ENCODE data around the gene KIAA1217.
A peak's percentile ranks its signal among the peaks of the same experiment; 100 is the strongest.
"Not testable (repeated sequence)": the region's sequence is repeated elsewhere in the genome, so short reads cannot be mapped to it uniquely, and the experiment has no call there.

Gene KIAA1217

GRCh38 chr10:24408365-24408764, 199.4 kb downstream of the KIAA1217 start:
- no peak for DNase-seq

- DNase-seq = no peak
Observed at GRCh38 chr10:24414597-24414996, 205.7 kb downstream of the KIAA1217 start.

- peak; percentile 38 for DNase-seq
Observed at GRCh38 chr10:24415455-24416125, 206.7 kb downstream of the KIAA1217 start.

- no peak for DNase-seq
Observed at GRCh38 chr10:24416248-24416647, 207.3 kb downstream of the KIAA1217 start.

- no peak for DNase-seq
Observed at GRCh38 chr10:24417053-24417452, 208.1 kb downstream of the KIAA1217 start.

GRCh38 chr10:24418532-24418931, 209.6 kb downstream of the KIAA1217 start:
- DNase-seq = no peak

- no peak for DNase-seq
Observed at GRCh38 chr10:24419066-24419465, 210.1 kb downstream of the KIAA1217 start.

- no peak for DNase-seq
Observed at GRCh38 chr10:24425151-24425550, 216.2 kb downstream of the KIAA1217 start.

- peak; percentile 36 for DNase-seq
Observed at GRCh38 chr10:24427678-24428409, 218.9 kb downstream of the KIAA1217 start.

GRCh38 chr10:24428410-24428782, 219.5 kb downstream of the KIAA1217 start:
- peak; percentile 77 for DNase-seq

GRCh38 chr10:24430591-24430990, 221.7 kb downstream of the KIAA1217 start:
- no peak for DNase-seq

GRCh38 chr10:24432478-24433416, 223.8 kb downstream of the KIAA1217 start:
- no peak for DNase-seq

- no peak for DNase-seq
Observed at GRCh38 chr10:24433705-24434104, 224.8 kb downstream of the KIAA1217 start.

- no peak for DNase-seq
Observed at GRCh38 chr10:24434961-24435360, 226.0 kb downstream of the KIAA1217 start.

GRCh38 chr10:24435374-24435773, 226.4 kb downstream of the KIAA1217 start:
- peak; percentile 80 for DNase-seq

- DNase-seq = no peak
Observed at GRCh38 chr10:24437302-24437701, 228.4 kb downstream of the KIAA1217 start.

- DNase-seq = peak; percentile 59
Observed at GRCh38 chr10:24438800-24439199, 229.9 kb downstream of the KIAA1217 start.

- peak; percentile 72 for DNase-seq
Observed at GRCh38 chr10:24439935-24440334, 231.0 kb downstream of the KIAA1217 start.

GRCh38 chr10:24440817-24441797, 232.2 kb downstream of the KIAA1217 start:
- DNase-seq = peak; percentile 92

- no peak for DNase-seq
Observed at GRCh38 chr10:24442234-24442633, 233.3 kb downstream of the KIAA1217 start.

GRCh38 chr10:24442641-24443174, 233.8 kb downstream of the KIAA1217 start:
- DNase-seq = not testable (repeated sequence)
